Astrocyte (in vitro differentiated cells and primary cell): ENCODE results near the gene GLRA3. TPM values are rescaled to one million over a fixed set of nuclear protein-coding genes. Genes with fewer than 3 reads are reported as not detected.

Experiments
- DNase-seq: peaks from one replicate; pipeline ENCODE4 v3.0.0-alpha.2; 2010; ENCODE audit warnings: low read depth
- FAIRE-seq: peaks from 2 replicates; lab custom pipeline; 2011; peaks lifted over from hg19 to GRCh38; lab: Jason Lieb, UNC
- H2AFZ ChIP-seq: 2 replicates; pipeline ENCODE4 v1.6.0; 2012; ENCODE audit warnings: low read depth, low read length, inconsistent platforms
- H3K27ac ChIP-seq: 2 replicates; pipeline ENCODE4 v1.5.1; 2011; ENCODE audit warnings: low read depth, low read length, inconsistent platforms
- H3K27me3 ChIP-seq: 2 replicates; pipeline ENCODE4 v1.6.0; 2011; ENCODE audit warnings: low read length, inconsistent platforms; ENCODE audit not compliant: insufficient read depth
- H3K36me3 ChIP-seq: 2 replicates; pipeline ENCODE4 v1.5.1; 2011; ENCODE audit warnings: low read length, inconsistent platforms; ENCODE audit not compliant: insufficient read depth
- H3K4me1 ChIP-seq: 2 replicates; pipeline ENCODE4 v1.5.1; 2011; ENCODE audit warnings: low read length, inconsistent platforms; ENCODE audit not compliant: insufficient read depth
- H3K4me2 ChIP-seq: 2 replicates; pipeline ENCODE4 v1.6.0; 2012; ENCODE audit warnings: low read length, inconsistent platforms
- H3K4me3 ChIP-seq: 2 replicates; pipeline ENCODE4 v1.5.1; 2011; ENCODE audit warnings: low read depth, mild to moderate bottlenecking, low read length, inconsistent platforms; ENCODE audit not compliant: insufficient read depth
- H3K79me2 ChIP-seq: 2 replicates; pipeline ENCODE4 v1.6.0; 2012; ENCODE audit warnings: mild to moderate bottlenecking, low read length, inconsistent platforms; ENCODE audit not compliant: insufficient read depth
- H3K9ac ChIP-seq: 2 replicates; pipeline ENCODE4 v1.6.0; 2012; ENCODE audit warnings: mild to moderate bottlenecking, low read length, inconsistent platforms
- H3K9me3 ChIP-seq: 2 replicates; pipeline ENCODE4 v1.5.1; 2012; ENCODE audit warnings: low read depth, mild to moderate bottlenecking, low read length, inconsistent platforms; ENCODE audit not compliant: insufficient read depth
- H4K20me1 ChIP-seq: 2 replicates; pipeline ENCODE4 v1.6.0; 2012; ENCODE audit warnings: low read length, inconsistent platforms; ENCODE audit not compliant: insufficient read depth
- H3K27ac Mint-ChIP-seq: one replicate; pipeline ENCODE4 v1.8.0; 2021; ENCODE audit warnings: mild to moderate bottlenecking, mixed read lengths; ENCODE audit not compliant: unreplicated experiment
- H3K27me3 Mint-ChIP-seq: one replicate; pipeline ENCODE4 v1.8.0; 2021; ENCODE audit warnings: low read depth, mixed read lengths; ENCODE audit not compliant: unreplicated experiment
- H3K36me3 Mint-ChIP-seq: one replicate; pipeline ENCODE4 v1.8.0; 2021; ENCODE audit warnings: low read depth, mixed read lengths; ENCODE audit not compliant: unreplicated experiment
- H3K4me1 Mint-ChIP-seq: one replicate; pipeline ENCODE4 v1.8.0; 2021; ENCODE audit warnings: low read depth, mixed read lengths; ENCODE audit not compliant: unreplicated experiment
- H3K4me3 Mint-ChIP-seq: one replicate; pipeline ENCODE4 v1.8.0; 2021; ENCODE audit warnings: mild to moderate bottlenecking, moderate library complexity, mixed read lengths; ENCODE audit not compliant: unreplicated experiment
- H3K9me3 Mint-ChIP-seq: one replicate; pipeline ENCODE4 v1.8.0; 2021; ENCODE audit warnings: mild to moderate bottlenecking, mixed read lengths; ENCODE audit not compliant: unreplicated experiment
- EZH2 ChIP-seq: IDR thresholded peaks from 2 replicates; pipeline ENCODE4 v1.6.1; 2012; ENCODE audit warnings: mild to moderate bottlenecking, low read length, inconsistent platforms; ENCODE audit not compliant: insufficient read depth
- total RNA-seq: library from RNA; stranded (reverse); gene quantifications from 2 replicates; pipeline ENCODE4 v1.2.1, GENCODE V29; 2021
- TF ChIP-seq, protein P1 (sequence below): IDR thresholded peaks from 2 replicates; pipeline ENCODE4 v1.5.1; 2011; ENCODE audit warnings: low read depth, mild to moderate bottlenecking, inconsistent platforms, low read length, moderate library complexity; ENCODE audit not compliant: insufficient read depth

The GLRA3 gene
- total RNA-seq, 1 donor from 2014 or later: not detected

- Histone ChIP-seq H3K9ac (no peak overlapping the region), H3K4me3 (no peak overlapping the region), H3K4me2 (no peak overlapping the region), H3K9me3 (no peaks in the 10 kb centered on the region), H3K27me3 (no peaks in the 10 kb centered on the region), H3K4me1 (no peaks in the 10 kb centered on the region), H3K79me2 (no peaks in the 10 kb centered on the region), H4K20me1 (no peaks in the 10 kb centered on the region), H2AFZ (no peak overlapping the region), H3K27ac (no peak overlapping the region), H3K36me3 (no peaks in the 10 kb centered on the region)
- no peak overlapping the region for H3K4me3 Mint-ChIP-seq
- no peaks in the 10 kb centered on the region for H3K9me3 Mint-ChIP-seq
- H3K27me3 Mint-ChIP-seq: no peaks in the 10 kb centered on the region
- FAIRE-seq: no peak
- H3K27ac Mint-ChIP-seq: no peak overlapping the region
- H3K36me3 Mint-ChIP-seq: no peaks in the 10 kb centered on the region
- DNase-seq: no peak
- TF ChIP-seq EZH2: no peak
- peaks cover 6% of the 10 kb centered on the region for H3K4me1 Mint-ChIP-seq
Observed at GRCh38 chr4:174834477-174834876, 5.4 kb upstream of the GLRA3 start.

GRCh38 chr4:174826660-174827059, 2.4 kb downstream of the GLRA3 start:
- H3K36me3 ChIP-seq: no peaks in the 10 kb centered on the region
- FAIRE-seq: no peak
- DNase-seq: no peak
- H3K9me3 Mint-ChIP-seq: no peaks in the 10 kb centered on the region
- H3K4me3 Mint-ChIP-seq: no peak overlapping the region
- peaks cover 3% of the 10 kb centered on the region for H3K4me1 ChIP-seq
- no peaks in the 10 kb centered on the region for H3K36me3 Mint-ChIP-seq
- no peak overlapping the region for H3K27ac Mint-ChIP-seq
- no peaks in the 10 kb centered on the region for H3K9me3 ChIP-seq
- no peaks in the 10 kb centered on the region for H4K20me1 ChIP-seq
- no peaks in the 10 kb centered on the region for H3K27me3 ChIP-seq
- no peak overlapping the region for H3K4me3 ChIP-seq
- no peaks in the 10 kb centered on the region for H3K27me3 Mint-ChIP-seq
- H2AFZ ChIP-seq: no peak overlapping the region
- H3K27ac ChIP-seq: no peak overlapping the region
- no peaks in the 10 kb centered on the region for H3K79me2 ChIP-seq
- no peak for TF ChIP-seq EZH2
- TF ChIP-seq, protein P1, sequence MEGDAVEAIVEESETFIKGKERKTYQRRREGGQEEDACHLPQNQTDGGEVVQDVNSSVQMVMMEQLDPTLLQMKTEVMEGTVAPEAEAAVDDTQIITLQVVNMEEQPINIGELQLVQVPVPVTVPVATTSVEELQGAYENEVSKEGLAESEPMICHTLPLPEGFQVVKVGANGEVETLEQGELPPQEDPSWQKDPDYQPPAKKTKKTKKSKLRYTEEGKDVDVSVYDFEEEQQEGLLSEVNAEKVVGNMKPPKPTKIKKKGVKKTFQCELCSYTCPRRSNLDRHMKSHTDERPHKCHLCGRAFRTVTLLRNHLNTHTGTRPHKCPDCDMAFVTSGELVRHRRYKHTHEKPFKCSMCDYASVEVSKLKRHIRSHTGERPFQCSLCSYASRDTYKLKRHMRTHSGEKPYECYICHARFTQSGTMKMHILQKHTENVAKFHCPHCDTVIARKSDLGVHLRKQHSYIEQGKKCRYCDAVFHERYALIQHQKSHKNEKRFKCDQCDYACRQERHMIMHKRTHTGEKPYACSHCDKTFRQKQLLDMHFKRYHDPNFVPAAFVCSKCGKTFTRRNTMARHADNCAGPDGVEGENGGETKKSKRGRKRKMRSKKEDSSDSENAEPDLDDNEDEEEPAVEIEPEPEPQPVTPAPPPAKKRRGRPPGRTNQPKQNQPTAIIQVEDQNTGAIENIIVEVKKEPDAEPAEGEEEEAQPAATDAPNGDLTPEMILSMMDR: no peak
- H3K9ac ChIP-seq: no peak overlapping the region
- H3K4me1 Mint-ChIP-seq: no peaks in the 10 kb centered on the region
- no peak overlapping the region for H3K4me2 ChIP-seq

- Histone ChIP-seq H3K9me3 (peaks cover 7% of the 10 kb centered on the region), H3K36me3 (no peaks in the 10 kb centered on the region), H3K27ac (no peak overlapping the region), H3K9ac (no peak overlapping the region), H3K27me3 (no peaks in the 10 kb centered on the region), H4K20me1 (no peaks in the 10 kb centered on the region), H3K4me3 (no peak overlapping the region), H2AFZ (no peak overlapping the region), H3K79me2 (no peaks in the 10 kb centered on the region), H3K4me2 (no peak overlapping the region), H3K4me1 (no peaks in the 10 kb centered on the region)
- DNase-seq (no peak), FAIRE-seq (no peak)
- TF ChIP-seq EZH2: no peak
- TF ChIP-seq, protein P1: no peak
- H3K27ac Mint-ChIP-seq: no peak overlapping the region
- H3K27me3 Mint-ChIP-seq: no peaks in the 10 kb centered on the region
- no peaks in the 10 kb centered on the region for H3K9me3 Mint-ChIP-seq
- H3K36me3 Mint-ChIP-seq: no peaks in the 10 kb centered on the region
- H3K4me1 Mint-ChIP-seq: no peaks in the 10 kb centered on the region
- no peak overlapping the region for H3K4me3 Mint-ChIP-seq
Observed at GRCh38 chr4:174815282-174815681, 13.8 kb downstream of the GLRA3 start.
